Stimulated activated CD4-positive, alpha-beta T cell treated with anti-CD3 and anti-CD28 coated beads, Interleukin-12 subunit alpha, Interleukin-12 subunit beta, amount 100 ng/mL, for 4 hours (primary cell): Measurements from ENCODE around the gene FSIP1.

Source experiments
- DNase-seq: peaks from one replicate; pipeline ENCODE4 v3.0.0-alpha.2; 2020

Gene FSIP1

DNA sequence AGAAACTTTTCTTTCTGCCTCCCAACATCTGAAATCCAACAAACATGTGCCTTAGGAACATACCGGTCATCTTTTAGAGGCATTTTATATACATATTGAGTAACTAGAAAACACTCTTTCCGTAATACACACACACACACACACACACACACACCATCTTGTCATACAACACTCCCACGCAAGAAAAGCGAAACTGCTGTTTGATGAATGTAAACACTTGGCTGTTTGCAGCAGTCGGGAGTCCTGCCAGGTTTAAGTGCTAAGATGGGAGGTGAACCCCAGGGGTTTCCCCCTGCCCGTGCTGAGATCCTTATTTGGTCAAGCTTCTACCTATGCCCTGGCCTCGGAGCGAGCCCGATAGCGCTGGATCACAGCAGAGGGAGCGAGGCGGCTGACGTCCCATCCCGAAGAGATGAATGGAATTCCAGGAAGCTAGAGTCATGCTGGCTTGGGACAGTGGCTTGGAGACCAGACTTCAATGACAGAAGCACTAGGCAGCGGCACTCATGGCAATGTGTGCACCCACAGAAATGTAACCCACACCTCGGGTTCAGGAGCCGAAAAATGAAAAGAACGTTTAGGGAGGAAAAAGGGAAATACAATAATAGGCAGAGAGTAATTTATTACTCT lies 203.0 kb downstream of the FSIP1 start:
- no peak for DNase-seq

DNA sequence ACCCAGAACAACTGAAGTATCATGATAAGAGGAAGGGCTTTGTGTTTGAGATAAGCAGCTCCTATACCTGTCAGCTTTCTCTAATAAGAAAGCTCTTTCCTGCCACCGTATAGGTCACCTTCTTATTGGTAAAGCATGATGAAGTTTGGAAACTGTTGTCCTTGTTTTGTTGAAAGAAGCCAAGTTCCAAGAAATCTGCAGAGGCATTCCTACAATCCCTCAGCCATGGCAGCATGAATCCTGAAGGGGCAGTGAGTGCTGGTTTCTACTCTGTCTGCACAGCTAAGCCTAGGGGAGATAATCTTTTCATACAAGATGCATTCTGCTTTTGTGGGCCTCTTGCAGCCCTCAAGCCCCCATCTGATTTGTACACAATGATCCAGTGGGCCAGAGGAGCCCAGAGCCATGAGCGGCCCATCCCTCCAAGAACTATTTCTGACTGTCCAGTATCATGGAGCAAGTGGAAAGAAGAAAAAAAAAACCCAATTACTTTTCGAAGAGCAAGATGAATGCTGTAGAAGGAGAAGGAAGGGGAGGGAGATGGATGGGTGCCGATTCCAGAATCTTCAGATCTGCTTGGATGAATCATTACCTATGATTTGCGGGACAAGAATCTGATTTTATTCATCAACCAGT lies 203.7 kb downstream of the FSIP1 start:
- no peak for DNase-seq

GRCh38 chr15:39575180-39575579 lies 207.5 kb downstream of the FSIP1 start:
- no peak for DNase-seq

- no peak for DNase-seq
Measured at GRCh38 chr15:39574427-39574826, 208.2 kb downstream of the FSIP1 start.

DNA sequence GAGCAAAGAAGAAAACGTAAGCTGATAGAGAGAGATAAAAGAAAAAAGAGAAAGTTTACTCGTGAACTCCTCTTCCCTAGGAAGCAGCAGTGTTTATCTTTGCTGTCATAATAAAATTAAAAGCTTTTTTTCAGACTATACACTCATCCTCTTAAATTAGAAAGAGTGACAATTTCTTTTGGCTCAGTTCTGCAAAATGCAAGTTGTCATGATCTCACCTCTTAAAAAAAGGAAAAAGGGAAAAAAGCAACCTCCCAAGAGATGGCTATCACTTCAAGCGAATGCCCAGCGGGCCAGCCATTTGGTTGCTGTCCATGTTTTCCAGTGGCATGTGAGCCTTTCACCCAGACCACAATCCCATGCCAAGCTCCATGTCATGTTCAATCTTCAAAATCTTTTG lies 208.8 kb downstream of the FSIP1 start:
- DNase-seq: no peak

- no peak for DNase-seq
Measured at GRCh38 chr15:39573287-39573686, 209.4 kb downstream of the FSIP1 start.

GRCh38 chr15:39565851-39566250 lies 216.8 kb downstream of the FSIP1 start:
- DNase-seq: no peak

DNA sequence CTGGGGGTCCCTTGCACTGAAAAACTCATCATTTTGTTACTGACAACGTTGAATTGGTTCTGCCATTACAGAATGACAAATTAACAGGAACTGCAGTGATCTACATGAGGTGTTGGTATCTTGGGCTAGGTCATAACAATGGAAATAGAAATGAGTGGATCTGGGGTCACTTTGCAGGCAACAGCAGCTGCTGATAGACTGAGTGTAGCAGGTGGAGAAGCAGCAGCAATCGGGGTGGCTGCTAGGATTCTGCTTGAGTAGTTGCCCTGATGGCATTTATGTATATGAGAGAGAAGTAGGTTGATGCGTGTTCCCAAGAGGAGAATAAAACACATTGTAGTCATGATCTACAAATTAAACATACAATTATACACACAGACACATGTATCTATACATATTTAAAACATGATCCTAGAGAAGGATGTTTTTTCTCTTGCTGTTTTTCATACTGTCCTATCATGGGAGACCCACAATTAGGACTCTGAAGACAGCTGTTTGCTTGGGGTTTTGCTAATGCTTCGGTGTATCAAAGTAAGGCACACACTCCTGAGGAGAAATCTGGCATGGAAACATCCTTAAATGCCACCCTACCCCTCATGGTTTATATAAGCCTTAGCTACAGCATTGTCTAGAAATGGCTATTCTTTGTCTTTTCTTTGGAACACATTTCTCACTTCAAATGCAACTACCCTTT lies 217.5 kb downstream of the FSIP1 start:
- no peak for DNase-seq

DNA sequence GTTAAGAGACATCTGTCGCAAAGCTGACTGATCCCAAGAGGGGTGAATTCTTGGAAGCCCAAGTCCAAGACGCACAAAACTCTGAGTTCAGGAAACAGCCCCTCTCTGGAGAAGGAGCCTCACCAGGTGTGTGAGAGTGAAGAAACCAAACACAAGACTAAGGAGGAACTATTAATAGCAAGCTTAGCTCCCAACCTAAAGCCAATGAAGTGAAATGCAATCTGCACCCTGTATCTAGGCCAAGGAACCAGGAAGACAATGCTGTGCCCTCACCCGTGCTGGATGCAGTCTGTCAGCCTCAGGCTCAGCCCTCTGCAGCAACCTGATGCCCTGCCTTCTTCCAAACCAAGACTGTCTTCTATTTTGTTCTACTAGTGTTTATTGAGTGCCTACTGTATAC lies 224.2 kb downstream of the FSIP1 start:
- no peak for DNase-seq

- no peak for DNase-seq
Measured at GRCh38 chr15:39556461-39556860, 226.2 kb downstream of the FSIP1 start.

- no peak for DNase-seq
Measured at GRCh38 chr15:39555885-39556284, 226.8 kb downstream of the FSIP1 start.

- DNase-seq: no peak
Measured at GRCh38 chr15:39554746-39555387, 227.8 kb downstream of the FSIP1 start.

DNA sequence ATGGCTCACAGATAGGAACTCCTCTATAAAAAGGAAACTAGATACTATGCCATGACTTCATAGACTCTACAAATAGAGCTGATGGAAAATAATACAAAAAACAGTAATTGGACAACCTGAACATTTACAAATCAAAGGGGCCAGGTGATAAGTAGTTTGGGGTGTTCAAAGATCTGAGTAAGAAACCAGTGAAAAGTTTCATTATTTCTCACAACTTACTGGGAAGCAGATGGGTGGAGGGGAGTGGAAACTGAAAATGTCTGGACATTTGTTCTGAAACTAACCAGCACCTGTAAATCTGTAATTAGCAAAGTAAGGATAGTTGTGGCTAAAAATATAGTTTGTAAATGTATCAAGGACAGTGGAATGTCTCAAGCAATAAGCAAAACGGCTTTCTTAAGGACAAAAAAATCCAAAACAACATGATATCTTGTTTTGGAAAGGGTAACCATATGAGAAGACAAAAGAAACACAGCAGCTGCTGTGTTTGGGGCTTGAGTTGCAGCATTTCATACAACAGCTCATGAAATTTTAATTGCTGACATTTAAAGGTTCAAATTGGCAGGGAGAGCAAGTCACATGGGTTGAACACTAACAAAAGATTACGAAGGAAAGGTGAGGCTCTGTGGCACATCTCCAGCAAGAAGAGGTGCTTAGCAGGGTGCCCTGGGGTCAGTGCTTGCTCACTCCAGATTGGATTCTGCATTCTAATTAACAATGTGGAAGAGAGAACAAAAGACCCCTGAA lies 228.5 kb downstream of the FSIP1 start:
- DNase-seq: no peak

- DNase-seq: no peak
Measured at GRCh38 chr15:39552556-39552955, 230.1 kb downstream of the FSIP1 start.

DNA sequence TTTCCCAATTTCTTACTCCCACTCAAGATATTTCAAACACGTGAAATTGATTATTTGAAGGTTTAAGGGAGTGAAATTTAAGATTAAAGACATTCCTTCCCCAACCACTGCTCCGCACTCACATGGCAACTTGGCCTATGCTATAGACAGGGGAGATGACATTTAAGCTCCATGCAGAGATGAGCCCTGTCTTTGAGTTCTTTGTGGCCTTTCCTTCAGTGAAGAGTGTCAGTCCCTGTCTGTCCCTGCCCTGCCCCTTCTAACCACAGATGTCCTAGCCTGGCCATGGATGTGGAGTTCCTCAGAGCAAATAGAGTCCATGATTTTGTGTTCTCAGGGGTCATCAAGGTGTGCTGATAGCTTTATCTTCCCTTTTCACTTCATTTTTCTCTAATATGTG lies 231.2 kb downstream of the FSIP1 start:
- no peak for DNase-seq
